Stimulated activated CD8-positive, alpha-beta memory T cell treated with anti-CD3 and anti-CD28 coated beads, Interleukin-7, amount 100 ng/mL, for 24 hours (primary cell): ENCODE results near the gene SLC22A9.
"Not testable (repeated sequence)": the region's sequence is repeated elsewhere in the genome, so short reads cannot be mapped to it uniquely, and the experiment has no call there.

ENCODE experiments used
- DNase-seq: peaks from one replicate; pipeline ENCODE4 v3.0.0-alpha.2; 2020; ENCODE audit warnings: low read depth

Gene SLC22A9

DNA sequence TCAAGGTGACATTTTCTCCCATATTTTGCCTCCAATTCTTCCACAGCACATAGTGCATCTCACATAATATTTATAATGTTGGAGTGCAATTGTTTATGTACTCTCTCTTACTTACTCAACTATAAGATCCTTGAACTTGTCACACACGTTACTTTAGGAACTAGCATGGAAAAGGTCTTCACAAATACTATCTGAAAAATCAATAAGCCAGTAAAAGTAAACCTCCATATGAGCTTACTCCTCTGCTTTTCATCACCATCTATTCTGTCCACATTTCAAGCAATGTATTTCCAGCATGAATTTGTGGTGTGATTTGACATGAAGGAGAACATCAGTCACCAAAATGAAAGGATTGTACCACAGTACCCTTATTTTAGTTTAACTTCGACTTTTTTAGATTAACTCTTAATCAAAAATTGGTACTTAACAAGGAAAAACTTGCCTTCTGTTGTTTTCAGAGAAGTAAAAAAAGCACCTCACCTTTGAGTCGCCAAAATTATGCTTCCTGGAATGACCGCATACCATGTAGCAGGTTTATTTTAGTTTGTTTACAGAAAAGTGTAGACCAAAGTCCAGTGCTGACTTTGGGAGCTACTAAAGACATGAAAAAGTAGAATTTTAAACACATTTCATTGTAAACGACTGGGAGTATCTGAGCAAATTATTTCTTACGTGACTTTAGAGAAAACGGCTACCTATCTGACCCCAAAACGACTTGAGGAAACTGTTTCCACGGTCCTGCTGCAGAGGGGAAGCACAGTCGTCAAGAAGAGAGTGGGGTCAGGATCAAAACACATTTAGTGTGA lies at the start of gene SLC22A9:
TSS of gene SLC22A9 (plus strand) at position 621 of the 806 bp plus-strand sequence. CDS start 272 bp downstream, outside the sequence.
- DNase-seq = no peak

DNA sequence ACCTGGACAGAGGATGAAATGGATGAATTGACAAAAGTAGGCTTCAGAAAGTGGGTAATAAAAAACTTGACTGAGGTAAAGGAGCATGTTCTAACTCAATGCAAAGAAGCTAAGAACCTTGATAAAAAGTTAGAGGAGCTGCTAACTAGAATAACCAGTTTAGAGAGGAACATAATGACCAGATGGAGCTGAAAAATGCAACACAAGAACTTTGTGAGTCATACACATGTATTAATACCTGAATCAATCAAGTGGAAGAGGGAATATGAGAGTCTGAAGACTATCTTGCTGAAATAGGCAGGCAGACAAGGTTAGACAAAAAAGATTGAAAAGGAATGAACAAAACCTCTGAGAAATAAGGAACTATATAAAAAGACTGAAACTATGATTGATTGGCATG lies 47.9 kb upstream of the SLC22A9 start:
- DNase-seq = no peak

GRCh38 chr11:63335089-63335488 lies 34.5 kb upstream of the SLC22A9 start:
- not testable (repeated sequence) for DNase-seq

- no peak for DNase-seq
Observed at GRCh38 chr11:63337070-63337469, 32.5 kb upstream of the SLC22A9 start.

DNA sequence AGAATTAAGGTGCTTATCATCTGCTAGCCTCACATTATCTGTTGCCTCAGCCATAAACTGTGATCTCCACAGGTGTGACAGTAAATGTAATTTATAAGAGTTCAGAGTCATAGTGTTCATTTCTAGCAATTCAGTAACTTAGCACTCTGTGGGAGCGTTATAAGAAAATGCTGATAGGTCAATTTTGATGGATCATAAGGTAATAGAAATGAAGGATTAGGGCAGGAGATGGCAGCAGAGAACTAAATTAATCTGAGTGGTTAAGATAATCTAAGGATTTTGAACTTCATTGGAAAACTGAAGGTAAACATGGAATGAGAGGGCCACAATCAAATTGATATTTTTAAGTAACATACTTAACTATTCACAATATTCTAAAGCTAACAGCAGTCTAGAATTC lies 26.5 kb upstream of the SLC22A9 start:
- DNase-seq = no peak

- no peak for DNase-seq
Observed at GRCh38 chr11:63352144-63352543, 17.4 kb upstream of the SLC22A9 start.

GRCh38 chr11:63362196-63362793 lies 7.3 kb upstream of the SLC22A9 start:
- DNase-seq = no peak

DNA sequence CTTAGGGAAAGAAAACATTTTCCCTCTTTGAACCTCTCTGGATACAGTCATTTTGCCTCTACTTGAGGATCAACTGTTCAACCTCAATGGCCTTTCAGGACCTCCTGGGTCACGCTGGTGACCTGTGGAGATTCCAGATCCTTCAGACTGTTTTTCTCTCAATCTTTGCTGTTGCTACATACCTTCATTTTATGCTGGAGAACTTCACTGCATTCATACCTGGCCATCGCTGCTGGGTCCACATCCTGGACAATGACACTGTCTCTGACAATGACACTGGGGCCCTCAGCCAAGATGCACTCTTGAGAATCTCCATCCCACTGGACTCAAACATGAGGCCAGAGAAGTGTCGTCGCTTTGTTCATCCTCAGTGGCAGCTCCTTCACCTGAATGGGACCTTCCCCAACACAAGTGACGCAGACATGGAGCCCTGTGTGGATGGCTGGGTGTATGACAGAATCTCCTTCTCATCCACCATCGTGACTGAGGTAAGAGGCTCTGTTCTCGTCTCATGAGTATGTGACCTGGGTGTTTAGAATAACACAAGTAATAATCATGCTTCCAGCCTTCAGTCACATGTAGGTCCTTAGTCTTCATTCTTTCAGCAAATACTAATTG lies 495 bp downstream of the SLC22A9 start:
- no peak for DNase-seq

- DNase-seq = no peak
Observed at GRCh38 chr11:63371396-63371795, 1.8 kb downstream of the SLC22A9 start.

GRCh38 chr11:63375434-63375833 lies 5.8 kb downstream of the SLC22A9 start:
- no peak for DNase-seq

DNA sequence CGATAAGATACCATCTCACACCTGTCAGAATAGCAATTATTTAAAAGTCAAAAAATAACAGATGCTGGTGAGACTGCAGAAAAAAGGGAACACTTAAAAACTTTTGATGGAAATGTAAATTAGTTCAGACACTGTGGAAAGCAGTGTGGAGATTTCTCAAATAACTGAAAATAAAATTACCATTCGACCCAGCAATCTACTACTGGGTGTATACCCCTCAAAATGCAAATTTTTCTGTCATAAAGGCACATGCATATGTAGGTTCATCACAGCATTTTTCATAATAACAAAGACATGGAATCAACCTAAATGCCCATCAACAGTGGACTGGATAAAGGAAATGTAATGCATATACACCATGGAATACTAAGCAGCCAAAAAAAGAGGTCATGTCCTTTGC lies 10.5 kb downstream of the SLC22A9 start:
- DNase-seq = no peak

DNA sequence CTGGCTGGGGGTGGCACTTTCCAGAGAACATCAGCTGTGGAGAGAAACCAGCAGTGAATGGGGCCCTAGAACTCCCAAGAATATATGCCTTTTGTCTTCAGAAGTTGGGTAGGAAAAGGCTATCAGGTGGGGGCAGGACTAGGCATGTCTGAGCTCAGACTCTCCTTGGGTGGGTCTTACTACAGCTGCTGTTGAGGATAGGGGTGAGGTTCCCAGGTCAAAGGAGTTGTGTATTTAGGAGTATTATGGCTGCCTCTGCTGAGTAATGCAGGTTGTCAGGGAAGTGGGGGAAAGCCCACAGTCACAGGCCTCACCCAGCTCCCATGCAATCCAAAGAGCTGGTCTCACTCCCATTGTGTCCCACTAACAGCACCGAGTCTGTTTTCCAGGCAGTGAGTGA lies 26.1 kb downstream of the SLC22A9 start:
- DNase-seq = no peak

- DNase-seq = no peak
Observed at GRCh38 chr11:63404161-63404935, 34.8 kb downstream of the SLC22A9 start.

DNA sequence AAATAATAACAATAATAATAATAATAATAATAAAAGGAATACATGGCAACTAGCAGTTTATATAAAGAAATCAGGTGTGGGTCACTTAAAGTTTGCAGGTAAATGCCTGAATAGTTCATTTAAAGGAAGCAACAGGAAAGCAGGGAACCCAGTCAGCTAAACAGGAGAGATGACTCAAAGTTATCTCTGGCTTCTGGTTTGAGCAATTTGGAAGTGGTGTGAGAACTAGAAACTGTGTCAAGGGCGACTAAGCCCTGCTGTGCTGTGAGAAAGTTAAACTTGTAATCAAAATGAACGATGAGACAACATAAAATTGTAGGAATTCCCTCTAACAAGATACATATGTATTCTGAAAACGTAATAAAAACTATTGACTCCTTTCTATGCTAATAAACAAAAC lies 35.5 kb downstream of the SLC22A9 start:
- DNase-seq = no peak

DNA sequence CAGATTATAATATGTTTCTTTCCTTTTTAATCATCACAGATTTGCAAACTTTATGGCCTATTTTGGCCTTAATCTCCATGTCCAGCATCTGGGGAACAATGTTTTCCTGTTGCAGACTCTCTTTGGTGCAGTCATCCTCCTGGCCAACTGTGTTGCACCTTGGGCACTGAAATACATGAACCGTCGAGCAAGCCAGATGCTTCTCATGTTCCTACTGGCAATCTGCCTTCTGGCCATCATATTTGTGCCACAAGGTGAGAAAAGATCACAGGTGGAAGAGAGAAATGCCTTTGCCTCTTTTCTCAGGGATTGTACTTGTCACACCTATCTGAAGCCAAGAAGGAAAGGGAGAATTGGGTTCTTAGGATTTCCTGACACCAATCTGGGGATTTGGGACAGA lies 36.9 kb downstream of the SLC22A9 start:
- no peak for DNase-seq

- no peak for DNase-seq
Observed at GRCh38 chr11:63417174-63417852, 47.7 kb downstream of the SLC22A9 start.

- DNase-seq = no peak
Observed at GRCh38 chr11:63427971-63428508, 58.5 kb downstream of the SLC22A9 start.

- not testable (repeated sequence) for DNase-seq
Observed at GRCh38 chr11:63430731-63431130, 61.1 kb downstream of the SLC22A9 start.

DNA sequence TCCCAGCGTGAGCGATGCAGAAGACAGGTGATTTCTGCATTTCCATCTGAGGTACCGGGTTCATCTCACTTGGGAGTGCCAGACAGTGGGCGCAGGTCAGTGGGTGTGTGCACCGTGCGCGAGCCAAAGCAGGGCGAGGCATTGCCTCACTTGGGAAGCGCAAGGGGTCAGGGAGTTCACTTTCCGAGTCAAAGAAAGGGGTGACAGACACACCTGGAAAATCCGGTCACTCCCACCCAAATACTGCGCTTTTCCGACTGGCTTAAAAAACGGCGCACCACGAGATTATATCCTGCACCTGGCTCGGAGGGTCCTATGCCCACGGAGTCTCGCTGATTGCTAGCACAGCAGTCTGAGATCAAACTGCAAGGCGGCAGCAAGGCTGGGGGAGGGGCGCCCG lies 65.8 kb downstream of the SLC22A9 start:
- not testable (repeated sequence) for DNase-seq

DNA sequence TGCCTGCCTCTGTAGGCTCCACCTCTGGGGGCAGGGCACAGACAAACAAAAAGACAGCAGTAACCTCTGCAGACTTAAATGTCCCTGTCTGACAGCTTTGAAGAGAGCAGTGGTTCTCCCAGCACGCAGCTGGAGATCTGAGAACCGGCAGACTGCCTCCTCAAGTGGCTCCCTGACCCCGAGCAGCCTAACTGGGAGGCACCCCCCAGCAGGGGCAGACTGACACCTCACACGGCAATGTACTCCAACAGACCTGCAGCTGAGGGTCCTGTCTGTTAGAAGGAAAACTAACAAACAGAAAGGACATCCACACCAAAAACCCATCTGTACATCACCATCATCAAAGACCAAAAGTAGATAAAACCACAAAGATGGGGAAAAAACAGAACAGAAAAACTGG lies 66.2 kb downstream of the SLC22A9 start:
- DNase-seq = not testable (repeated sequence)

DNA sequence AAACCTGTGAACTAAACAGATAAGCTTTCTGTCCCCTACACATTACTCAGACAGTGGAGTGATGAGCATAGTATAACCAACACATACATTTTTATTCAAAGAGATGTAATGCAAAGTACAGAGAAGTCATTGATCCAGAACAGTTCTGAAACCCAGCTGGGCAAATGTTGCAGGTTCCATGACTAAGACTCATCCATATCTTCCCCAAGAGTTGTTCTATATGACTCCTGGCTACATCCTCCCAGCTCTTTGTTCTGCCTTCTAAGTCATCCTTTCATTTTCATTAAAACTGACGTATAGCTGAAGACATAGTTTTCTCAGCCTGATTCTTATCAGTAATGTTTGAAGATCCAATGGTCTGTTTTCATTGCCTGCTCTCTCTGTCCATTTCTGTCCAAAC lies 74.1 kb downstream of the SLC22A9 start:
- DNase-seq = no peak

DNA sequence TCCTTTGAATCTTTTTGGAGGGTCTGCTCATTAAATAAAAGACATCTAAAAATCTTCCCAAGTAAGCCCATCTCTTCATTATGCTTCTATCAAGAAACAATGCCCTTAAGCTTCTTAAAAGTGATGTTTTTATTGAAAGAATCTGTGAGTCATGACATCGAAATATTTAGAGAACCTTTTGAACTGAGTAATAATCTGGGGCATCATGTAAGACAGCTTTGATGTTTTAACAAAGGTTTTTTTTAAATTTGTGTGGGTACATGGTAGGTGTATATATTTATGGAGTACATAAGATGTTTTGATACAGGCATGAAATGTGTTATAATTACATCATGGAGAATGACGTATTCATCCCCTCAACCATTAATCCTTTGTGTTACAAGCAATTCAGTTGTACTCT lies 74.6 kb downstream of the SLC22A9 start:
- DNase-seq = no peak
